WI38 (cell line): ENCODE results near the gene CLASP2.

Experiments
- H3K4me3 ChIP-seq: 2 replicates; pipeline ENCODE4 v1.5.1; 2011; ENCODE audit warnings: low read depth, mild to moderate bottlenecking, control low read depth, low read length
- CTCF ChIP-seq: IDR thresholded peaks from 2 replicates; pipeline ENCODE4 v1.5.1; 2012; ENCODE audit warnings: low read depth, mild to moderate bottlenecking, control low read depth, low read length

The CLASP2 gene

GRCh38 chr3:33612607-33613006 lies 105.4 kb downstream of the CLASP2 start:
- no peak overlapping the region for H3K4me3 ChIP-seq
- no peak for TF ChIP-seq CTCF

GRCh38 chr3:33602829-33603228 lies 115.2 kb downstream of the CLASP2 start:
- no peak overlapping the region for H3K4me3 ChIP-seq

GRCh38 chr3:33597257-33597689 lies 120.8 kb downstream of the CLASP2 start:
- H3K4me3 ChIP-seq, result no peak overlapping the region
- TF ChIP-seq CTCF, result no peak

More at GRCh38 chr3:33602829-33603228, 115.2 kb downstream of the CLASP2 start:
- no peak for TF ChIP-seq CTCF

GRCh38 chr3:33592999-33593398 lies 125.1 kb downstream of the CLASP2 start:
- no peak for TF ChIP-seq CTCF
- no peak overlapping the region for H3K4me3 ChIP-seq

- TF ChIP-seq CTCF, result no peak
- H3K4me3 ChIP-seq, result no peak overlapping the region
Observed at GRCh38 chr3:33590541-33590940, 127.5 kb downstream of the CLASP2 start.

- no peak for TF ChIP-seq CTCF
- H3K4me3 ChIP-seq, result no peak overlapping the region
Observed at GRCh38 chr3:33586402-33586801, 131.7 kb downstream of the CLASP2 start.

- TF ChIP-seq CTCF, result no peak
- no peak overlapping the region for H3K4me3 ChIP-seq
Observed at GRCh38 chr3:33582234-33582633, 135.8 kb downstream of the CLASP2 start.
